Ovary (tissue), 9 donors: ENCODE measurements around the gene MVB12A. TPM values are rescaled to one million over a fixed set of nuclear protein-coding genes. Genes with fewer than 3 reads are reported as not detected.
A peak's percentile ranks its signal among the peaks of the same experiment; 100 is the strongest.

Experiments
- DNase-seq, 5 donors: peaks; one replicate each; pipeline ENCODE4 v3.0.0-alpha.2; 2019 to 2020
- H3K27ac ChIP-seq, 2 donors: fragments of 200-600 bp; one replicate each; pipeline versions ENCODE4 v1.5.1 to v1.8.0; 2019 to 2022
- H3K27me3 ChIP-seq: fragments of 200-600 bp; one replicate; pipeline ENCODE4 v1.8.0; 2022
- H3K36me3 ChIP-seq: fragments of 200-600 bp; sonication (generic); one replicate; pipeline ENCODE4 v1.5.1; 2019
- H3K4me1 ChIP-seq: one replicate; pipeline ENCODE4 v1.8.1; 2013; ENCODE audit warnings: mild to moderate bottlenecking, moderate library complexity; ENCODE audit not compliant: insufficient read depth
- H3K4me3 ChIP-seq: fragments of 200-600 bp; sonication (generic); one replicate; pipeline ENCODE4 v1.5.1; 2017
- H3K9me3 ChIP-seq, 2 donors: fragments of 200-600 bp in 1 of 2; sonication (generic) in 1 of 2; one replicate each; pipeline versions ENCODE4 v1.5.1 to v1.8.1; 2013 to 2019; ENCODE audit warnings: mild to moderate bottlenecking in 1 of 2, moderate library complexity in 1 of 2
- EP300 ChIP-seq: sonication (generic); formaldehyde crosslinking; IDR thresholded peaks from one replicate; pipeline ENCODE4 v1.6.1; 2017; ENCODE audit warnings: antibody characterized with exemption
- POLR2A ChIP-seq: fragments of 450-650 bp; IDR thresholded peaks from one replicate; pipeline ENCODE4 v1.6.1; 2017; ENCODE audit warnings: antibody characterized with exemption, mild to moderate bottlenecking, moderate library complexity
- WGBS, 3 donors: extraction: QIAGEN DNeasy Blood & Tissue Kit in 1 of 3; methylation state at CpG; one replicate each; pipeline versions ENCODE4 v1.1.5 to v1.1.7; 2013 to 2017; 5-methylcytosine and 5-hydroxymethylcytosine counted together
- intact Hi-C, 4 donors: fragments of 100-400 bp; cut with DNase I; formaldehyde crosslinking; loops; one replicate each; pipeline versions ENCODE4 v1.11.0 to v1.15.1; 2022 to 2023
- polyA plus RNA-seq, 2 donors: library from polyadenylated mRNA; stranded (reverse); fragments of 200-250 nt in 1 of 2; fragments of 350-450 nt in 1 of 2; fragmentation: Illumina TruSeq in 1 of 2; extraction: RNeasy Lipid Tissue Mini Kit (QIAGEN cat#74804) in 1 of 2; gene quantifications; one replicate each; pipeline ENCODE4 v1.2.3, GENCODE V29; 2013 to 2014
- total RNA-seq, 7 donors: library from RNA; depleted of rRNA in 2 of 7; stranded (reverse); fragments of >200 nt in 2 of 7; fragmentation: NEBNext Ultra II Directional in 3 of 7; extraction: Animal tissue kit (Norgen Biotek cat#: 25700) in 3 of 7; gene quantifications; one replicate each; pipeline versions ENCODE4 v1.1.0 to v1.2.4, GENCODE V29; 2016 to 2023
- TF ChIP-seq, protein P1 (sequence below), 3 donors: fragments of 450-650 bp in 2 of 3; fragments of 200-600 bp in 1 of 3; IDR thresholded peaks; one replicate each; pipeline versions ENCODE4 v1.5.1 to v1.8.0; 2016 to 2022; ENCODE audit warnings: antibody characterized with exemption in 3 of 3, mild to moderate bottlenecking in 1 of 3
- donor health status: DM: no; HTN: no; CAD: no; lungs with moderate emphysema.
- donor health status: DM: no; HTN: no; CAD: no.
- donor health status: Bipolar disorder and iron deficiency.
- donor health status: DM: yes; HTN: yes; CAD: no.
- donor health status: DM: no; HTN: no; CAD: no.
- donor health status: DM: yes; HTN: yes; CAD: no.

MVB12A gene
- total and polyA plus RNA-seq, 9 donors = 7.6 to 90.4 (median 77.8) TPM

DNA sequence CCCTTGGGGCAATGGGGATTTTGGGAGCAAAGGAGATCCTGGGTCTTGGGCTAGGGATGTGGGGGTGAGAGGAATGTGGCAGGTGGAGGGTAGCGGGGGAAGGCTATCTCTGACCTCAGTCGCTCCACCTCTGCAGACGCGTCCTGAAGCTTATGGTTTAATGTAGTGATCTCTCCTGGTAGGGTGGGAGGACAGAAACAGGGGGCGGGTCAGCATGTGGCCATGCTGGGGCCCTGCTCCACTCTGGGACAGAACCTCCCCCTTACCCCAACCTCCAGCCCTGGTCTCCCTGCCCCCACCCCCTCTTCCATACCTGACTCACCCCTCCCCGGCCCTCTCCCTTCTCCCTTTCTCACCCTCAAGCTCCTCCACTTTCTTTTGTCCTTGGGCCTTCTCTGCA lies 15.8 kb upstream of the MVB12A start:
- peak in 1 of 5 donors; percentile 51 for DNase-seq
- peaks cover 14% of the 10 kb centered on the region for H3K4me1 ChIP-seq
- peak overlapping the region; percentile 57 for H3K4me3 ChIP-seq
- H3K27me3 ChIP-seq = no peaks in the 10 kb centered on the region
- WGBS, 3 donors = 6 to 17% (median 14%) methylated on average over 6 of the region's 6 CpGs
- H3K36me3 ChIP-seq = no peaks in the 10 kb centered on the region
- no peaks in the 10 kb centered on the region for H3K9me3 ChIP-seq
- TF ChIP-seq EP300 (no peak), POLR2A (no peak)
- TF ChIP-seq, protein P1, sequence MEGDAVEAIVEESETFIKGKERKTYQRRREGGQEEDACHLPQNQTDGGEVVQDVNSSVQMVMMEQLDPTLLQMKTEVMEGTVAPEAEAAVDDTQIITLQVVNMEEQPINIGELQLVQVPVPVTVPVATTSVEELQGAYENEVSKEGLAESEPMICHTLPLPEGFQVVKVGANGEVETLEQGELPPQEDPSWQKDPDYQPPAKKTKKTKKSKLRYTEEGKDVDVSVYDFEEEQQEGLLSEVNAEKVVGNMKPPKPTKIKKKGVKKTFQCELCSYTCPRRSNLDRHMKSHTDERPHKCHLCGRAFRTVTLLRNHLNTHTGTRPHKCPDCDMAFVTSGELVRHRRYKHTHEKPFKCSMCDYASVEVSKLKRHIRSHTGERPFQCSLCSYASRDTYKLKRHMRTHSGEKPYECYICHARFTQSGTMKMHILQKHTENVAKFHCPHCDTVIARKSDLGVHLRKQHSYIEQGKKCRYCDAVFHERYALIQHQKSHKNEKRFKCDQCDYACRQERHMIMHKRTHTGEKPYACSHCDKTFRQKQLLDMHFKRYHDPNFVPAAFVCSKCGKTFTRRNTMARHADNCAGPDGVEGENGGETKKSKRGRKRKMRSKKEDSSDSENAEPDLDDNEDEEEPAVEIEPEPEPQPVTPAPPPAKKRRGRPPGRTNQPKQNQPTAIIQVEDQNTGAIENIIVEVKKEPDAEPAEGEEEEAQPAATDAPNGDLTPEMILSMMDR (IDR thresholded peaks at IDR 0.05) = no peak
- intact Hi-C loops = no loop called here
- H3K27ac ChIP-seq = peak overlapping the region; percentile 87 to 97

DNA sequence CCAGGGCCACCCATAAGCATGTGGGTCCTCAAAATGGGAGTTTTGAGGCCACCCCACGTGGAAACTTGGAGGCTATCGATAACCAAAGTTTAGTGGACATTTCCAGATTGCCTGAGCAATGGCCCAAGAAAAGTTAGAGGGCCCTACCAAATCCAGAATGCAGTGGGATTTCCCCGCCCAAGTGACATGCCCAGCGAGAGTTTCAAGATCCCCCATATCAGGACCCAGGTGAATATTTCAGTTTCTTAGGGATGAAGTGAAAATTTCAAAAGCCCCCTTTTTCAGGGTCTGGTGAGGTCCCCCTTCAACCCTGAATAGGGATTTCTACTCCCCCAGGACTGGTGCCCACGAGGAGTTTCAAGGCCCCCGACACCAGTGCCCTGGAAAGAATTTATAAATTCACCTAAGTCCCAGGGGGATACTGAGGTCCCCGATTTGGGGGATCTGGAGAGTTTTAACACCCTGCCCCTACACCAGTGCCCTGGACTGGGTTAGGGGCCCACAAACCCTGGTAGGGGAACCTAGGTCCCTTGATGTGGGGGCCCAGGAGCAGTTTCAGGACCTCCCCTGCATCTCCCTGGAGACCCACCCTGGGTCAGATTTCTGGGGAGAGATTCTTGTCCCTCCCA lies 15.1 kb upstream of the MVB12A start:
- 1 to 17% (median 6%) methylated on average over 7 of the region's 7 CpGs for WGBS, 3 donors
- peak overlapping the region; percentile 87 to 97 for H3K27ac ChIP-seq
- no peaks in the 10 kb centered on the region for H3K27me3 ChIP-seq
- intact Hi-C loops = no loop called here
- no peaks in the 10 kb centered on the region for H3K9me3 ChIP-seq
- no peaks in the 10 kb centered on the region for H3K36me3 ChIP-seq
- TF ChIP-seq EP300 = no peak
- TF ChIP-seq, protein P1 (IDR thresholded peaks at IDR 0.05) = no peak
- TF ChIP-seq POLR2A = no peak
- H3K4me1 ChIP-seq = peaks cover 17% of the 10 kb centered on the region
- DNase-seq = no peak
- H3K4me3 ChIP-seq = peak overlapping the region; percentile 57

DNA sequence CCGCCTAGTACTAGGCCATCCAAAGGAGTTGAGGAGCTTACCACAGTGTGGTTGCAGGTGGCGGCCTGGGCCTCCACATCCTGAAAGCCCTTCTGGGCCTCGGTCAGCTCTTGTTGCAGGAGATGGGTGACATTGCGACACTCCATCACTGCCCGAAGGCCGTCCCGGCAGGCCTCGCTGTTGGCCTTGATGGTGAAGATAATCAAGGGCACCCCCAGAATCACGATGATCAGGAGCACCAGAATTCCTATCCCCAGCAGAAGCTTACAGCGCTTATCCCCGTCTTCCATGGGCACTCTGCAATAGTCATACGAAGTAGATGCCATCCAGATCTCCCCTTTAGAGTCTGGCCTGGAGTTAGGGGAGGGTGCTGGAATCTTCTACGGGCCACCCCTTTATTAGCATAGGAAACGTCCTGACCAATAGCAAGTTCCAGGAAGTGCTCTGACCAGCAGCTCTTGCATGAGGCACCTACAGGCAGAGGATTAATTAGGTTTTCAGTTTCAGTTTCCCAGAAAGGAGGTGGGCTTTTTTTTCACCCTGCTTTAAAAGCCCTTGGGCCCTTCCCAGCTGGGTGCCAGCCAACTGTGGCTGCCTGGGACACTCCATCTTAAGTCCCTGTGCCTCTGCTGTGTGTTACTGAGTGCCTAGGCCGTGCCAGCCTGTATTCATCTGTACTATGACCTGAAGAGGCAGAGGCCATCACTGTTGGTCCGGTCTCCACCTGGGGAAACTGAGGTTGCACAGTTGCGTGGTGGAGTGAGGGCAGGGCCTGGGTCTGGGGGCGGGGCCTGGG lies 14.4 kb upstream of the MVB12A start, which contains the start of gene BST2:
TSS of gene BST2 (minus strand) at position 381 of the 796 bp plus-strand sequence. CDS start at position 326, 55 bp downstream.
- Histone ChIP-seq H3K9me3 (no peaks in the 10 kb centered on the region), H3K4me3 (peak within 1 kb of the TSS; percentile 57), H3K27ac (peak within 1 kb of the TSS; percentile 87 to 97), H3K4me1 (peaks cover 17% of the 10 kb centered on the region), H3K27me3 (no peaks in the 10 kb centered on the region), H3K36me3 (no peaks in the 10 kb centered on the region)
- WGBS, 3 donors = 2 to 6% (median 4%) methylated on average over 18 of the region's 18 CpGs
- intact Hi-C loops = no loop called here
- peak; percentile 84 to 91 (median 88) for DNase-seq
- TF ChIP-seq POLR2A = peak; percentile 69
- TF ChIP-seq, protein P1 (IDR thresholded peaks at IDR 0.05) = no peak
- no peak for TF ChIP-seq EP300

DNA sequence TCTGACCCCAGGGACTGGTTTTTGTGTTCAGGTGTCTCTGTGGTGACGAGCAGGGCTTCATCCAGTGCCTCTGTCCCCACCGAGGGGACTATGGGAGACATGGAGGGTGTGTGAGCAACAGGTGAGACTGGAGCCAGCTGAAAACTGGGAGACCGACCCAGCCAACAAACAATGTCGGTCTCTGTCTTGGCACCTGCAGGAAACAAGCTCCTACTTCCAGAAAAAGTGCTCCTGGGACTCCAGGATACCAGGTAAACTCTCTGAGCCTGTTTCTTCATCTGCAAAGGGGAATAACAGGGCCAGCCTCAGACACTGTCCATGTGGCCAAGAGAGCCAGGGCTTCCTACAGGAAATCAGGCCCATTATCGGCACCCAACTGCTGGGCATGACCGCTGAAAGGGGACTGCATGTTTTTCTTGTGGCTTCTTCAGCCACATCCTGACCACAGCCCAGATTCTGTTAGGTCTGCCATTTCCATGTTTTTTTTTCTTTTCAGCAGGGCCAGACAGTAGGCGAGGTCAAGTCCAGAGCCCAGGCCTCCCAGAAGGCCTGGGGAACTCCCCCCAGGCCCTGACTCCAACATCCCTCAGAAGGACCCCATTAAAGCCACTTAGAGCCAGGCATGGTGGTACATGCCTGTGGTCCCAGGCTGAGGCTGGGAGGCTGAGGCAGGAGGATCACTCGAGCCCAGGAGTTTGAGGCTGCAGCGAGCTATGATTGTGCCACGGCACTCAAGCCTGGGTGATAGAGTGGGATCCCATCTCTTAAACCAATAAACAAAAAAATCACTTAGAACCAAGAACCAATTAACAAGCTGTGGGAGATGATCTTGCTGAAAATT lies 13.6 kb upstream of the MVB12A start:
- Histone ChIP-seq H3K9me3 (no peaks in the 10 kb centered on the region), H3K36me3 (no peaks in the 10 kb centered on the region), H3K27me3 (no peaks in the 10 kb centered on the region), H3K4me1 (peaks cover 17% of the 10 kb centered on the region), H3K4me3 (peak overlapping the region; percentile 57), H3K27ac (peak overlapping the region; percentile 78 to 87)
- DNase-seq = no peak
- WGBS, 3 donors = 33 to 59% (median 42%) methylated on average over 10 of the region's 10 CpGs
- no peak for TF ChIP-seq POLR2A
- TF ChIP-seq, protein P1 (IDR thresholded peaks at IDR 0.05) = no peak
- TF ChIP-seq EP300 = no peak
- intact Hi-C loops = no loop called here
